Activated CD8-positive, alpha-beta memory T cell treated with anti-CD3 and anti-CD28 coated beads for 24 hours (primary cell): Measurements from ENCODE around the gene RTL3.
"Not testable (repeated sequence)": the region's sequence is repeated elsewhere in the genome, so short reads cannot be mapped to it uniquely, and the experiment has no call there.

Source experiments
- DNase-seq: peaks from one replicate; pipeline ENCODE4 v3.0.0-alpha.2; 2020

RTL3 gene, protein sequence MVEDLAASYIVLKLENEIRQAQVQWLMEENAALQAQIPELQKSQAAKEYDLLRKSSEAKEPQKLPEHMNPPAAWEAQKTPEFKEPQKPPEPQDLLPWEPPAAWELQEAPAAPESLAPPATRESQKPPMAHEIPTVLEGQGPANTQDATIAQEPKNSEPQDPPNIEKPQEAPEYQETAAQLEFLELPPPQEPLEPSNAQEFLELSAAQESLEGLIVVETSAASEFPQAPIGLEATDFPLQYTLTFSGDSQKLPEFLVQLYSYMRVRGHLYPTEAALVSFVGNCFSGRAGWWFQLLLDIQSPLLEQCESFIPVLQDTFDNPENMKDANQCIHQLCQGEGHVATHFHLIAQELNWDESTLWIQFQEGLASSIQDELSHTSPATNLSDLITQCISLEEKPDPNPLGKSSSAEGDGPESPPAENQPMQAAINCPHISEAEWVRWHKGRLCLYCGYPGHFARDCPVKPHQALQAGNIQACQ

DNA sequence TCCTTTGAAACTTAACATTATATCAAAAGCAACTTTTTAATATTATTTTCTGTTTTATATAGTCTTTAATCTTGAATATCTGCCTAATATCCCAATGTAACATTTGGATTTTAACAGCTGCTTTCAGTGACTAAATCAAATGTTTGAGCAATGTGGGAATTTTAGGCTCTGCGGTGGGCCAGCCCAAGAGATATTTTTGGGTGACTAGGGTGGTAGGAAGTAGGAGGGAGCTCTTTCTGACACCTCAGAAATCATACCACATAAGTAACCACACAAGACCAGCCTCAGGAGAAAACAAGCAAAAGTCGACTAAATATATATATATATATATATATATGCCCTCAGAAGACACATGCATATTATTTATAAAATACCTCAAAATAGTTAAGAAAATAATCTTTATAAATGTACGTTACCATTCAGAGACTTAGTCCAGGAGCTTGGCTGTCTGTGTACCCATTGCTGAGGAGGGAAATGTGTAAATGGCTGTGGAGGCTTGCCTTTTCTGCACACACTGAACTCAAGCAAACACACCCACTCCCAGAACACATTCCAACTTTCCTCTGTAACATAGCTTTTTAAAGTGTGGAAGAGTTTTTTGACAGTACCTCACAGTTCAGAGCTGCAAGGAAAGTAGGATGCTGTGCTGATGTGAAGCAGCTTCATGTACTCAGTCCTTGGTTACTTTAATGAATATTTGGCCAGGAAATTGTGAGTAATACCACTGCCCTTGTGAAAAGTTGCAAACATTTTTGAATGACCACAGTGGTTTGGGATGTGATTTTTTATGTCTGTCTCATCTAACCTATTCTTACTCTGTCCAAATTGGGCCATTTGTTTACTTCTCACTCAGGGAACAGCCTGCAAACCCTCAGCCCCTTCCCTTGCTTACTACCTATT lies at the start of gene RTL3:
TSS of gene RTL3 (minus strand) at position 484 of the 900 bp plus-strand sequence. CDS start 908 bp downstream, outside the sequence.
- no peak for DNase-seq

DNA sequence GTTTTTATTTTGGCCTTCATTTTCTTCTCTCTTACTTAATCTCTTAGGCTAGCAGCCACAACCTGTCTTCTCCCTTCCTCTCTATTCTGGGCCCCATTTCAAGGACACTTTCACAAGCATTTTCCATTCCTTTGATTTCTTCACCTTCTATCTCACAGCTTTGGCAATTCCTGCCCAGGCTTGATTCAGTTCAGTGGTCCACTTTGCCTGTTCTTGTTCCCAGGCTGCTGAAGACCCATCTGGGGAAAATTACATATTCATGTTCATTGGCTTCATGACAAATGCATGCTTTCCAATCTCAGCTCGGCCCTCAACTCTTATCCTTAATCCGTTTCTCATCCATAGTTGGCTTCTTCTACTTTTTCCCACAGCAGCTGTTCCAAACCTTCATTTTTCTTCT lies 49.7 kb upstream of the RTL3 start:
- no peak for DNase-seq

DNA sequence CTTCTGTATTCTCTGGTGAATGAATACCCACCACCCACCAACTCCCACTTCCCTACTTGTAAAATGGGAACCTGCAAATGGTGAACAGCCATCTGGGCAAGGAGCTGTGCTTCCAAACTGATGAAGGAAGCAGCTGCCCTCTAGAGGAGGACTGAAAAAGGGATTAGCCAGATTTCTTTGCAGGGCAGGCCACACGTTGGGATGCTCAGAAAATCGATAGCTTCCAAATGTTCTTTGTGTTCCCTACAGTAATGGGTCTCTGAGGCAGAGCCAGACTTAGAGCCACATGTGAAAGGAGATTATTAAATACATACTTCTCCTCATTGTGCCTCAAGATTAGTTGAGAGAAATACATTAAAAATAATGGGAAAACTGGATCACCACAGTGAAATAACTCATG lies 49.1 kb upstream of the RTL3 start:
- no peak for DNase-seq

DNA sequence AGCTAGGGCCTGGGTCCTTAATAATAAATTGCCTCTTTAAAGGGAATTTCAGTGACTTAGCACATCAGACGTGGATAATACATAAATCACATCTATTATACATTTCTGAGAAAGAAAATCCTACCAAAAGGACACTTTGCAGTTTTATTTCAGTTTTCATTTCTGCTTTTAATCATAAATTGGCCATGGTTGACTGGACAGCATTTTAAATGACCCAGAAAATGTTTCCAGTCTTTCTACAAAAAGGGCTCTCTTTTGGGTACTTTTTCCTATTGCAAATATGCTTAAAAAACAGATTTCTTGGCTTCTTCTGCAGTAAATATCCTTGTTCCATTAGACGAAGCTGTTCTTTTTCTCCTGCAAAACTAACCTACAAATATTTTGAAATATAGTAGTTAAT lies 46.9 kb upstream of the RTL3 start:
- no peak for DNase-seq

DNA sequence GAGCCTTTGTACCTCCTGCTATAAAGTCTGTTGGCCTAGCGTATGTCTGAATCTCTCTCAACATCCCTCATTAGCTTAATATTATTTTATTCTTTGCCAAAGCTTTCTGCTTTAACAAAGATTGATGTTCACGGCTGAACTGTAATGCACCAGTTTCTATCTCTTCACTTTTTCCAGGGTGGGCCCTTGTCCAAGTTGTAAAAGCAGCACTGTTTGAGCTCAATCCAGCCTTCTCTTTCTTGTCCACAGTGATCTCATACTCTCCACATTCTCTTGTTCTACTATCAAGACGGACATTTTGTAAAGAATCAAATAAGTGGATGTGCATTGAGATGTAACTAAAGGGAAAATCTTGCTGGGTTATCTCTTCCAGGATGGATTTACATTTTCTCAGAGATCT lies 34.4 kb upstream of the RTL3 start:
- DNase-seq = no peak

DNA sequence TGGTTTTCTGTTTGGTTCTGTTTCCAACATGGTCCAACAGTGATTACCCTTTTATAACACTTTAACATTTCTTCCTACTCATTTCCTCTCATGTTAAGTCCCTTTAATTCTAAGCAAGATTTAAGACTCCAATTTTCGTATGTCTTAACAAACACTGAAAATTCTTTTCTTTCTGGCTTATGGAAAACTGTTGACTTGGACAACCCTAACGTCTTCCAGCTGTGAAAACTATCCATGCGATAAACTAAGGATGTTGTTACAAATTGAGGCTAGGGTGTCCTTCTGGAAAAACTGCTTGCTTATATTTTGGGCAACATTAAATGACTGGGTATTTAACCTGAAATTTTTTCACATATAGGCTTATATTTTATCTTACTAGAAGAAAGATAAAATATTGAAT lies 33.9 kb upstream of the RTL3 start:
- DNase-seq = no peak

DNA sequence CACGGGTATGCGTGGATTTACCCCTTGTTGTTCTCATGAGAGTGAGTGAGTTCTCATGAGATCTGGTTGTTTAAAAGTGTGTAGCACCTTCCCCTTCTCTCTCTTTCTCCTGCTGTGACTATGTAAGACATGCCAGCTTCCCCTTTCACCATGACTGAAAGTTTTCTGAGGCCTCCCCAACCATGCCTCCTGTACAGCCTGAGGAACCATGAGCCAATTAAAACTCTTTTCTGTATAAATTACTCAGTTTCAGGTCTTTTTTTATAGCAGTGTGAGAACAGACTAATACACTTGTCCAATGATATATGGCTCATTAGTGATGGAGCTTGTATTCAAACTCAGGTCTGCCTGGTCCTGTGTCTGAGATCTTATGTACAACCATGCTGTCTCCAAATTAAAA lies 28.5 kb upstream of the RTL3 start:
- no peak for DNase-seq

DNA sequence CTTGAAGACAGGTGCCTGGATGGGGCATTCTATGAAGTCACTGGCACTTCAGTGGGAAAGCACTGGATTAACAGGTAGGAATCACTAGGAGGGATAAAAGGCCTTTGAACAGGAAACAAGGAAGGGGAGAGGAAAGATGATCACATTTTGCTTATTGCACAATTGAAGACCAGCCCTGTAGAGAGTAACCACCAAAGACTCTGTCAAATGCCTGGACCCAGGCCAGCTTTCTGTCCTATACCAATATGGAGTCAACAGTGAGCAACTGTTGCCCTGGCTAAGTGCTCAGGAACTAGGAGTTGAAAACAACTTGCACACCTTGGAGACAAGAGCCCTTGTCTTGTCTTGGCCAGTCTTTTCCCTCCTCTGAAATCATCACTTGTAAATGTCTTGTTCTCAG lies 14.1 kb upstream of the RTL3 start:
- DNase-seq = no peak

DNA sequence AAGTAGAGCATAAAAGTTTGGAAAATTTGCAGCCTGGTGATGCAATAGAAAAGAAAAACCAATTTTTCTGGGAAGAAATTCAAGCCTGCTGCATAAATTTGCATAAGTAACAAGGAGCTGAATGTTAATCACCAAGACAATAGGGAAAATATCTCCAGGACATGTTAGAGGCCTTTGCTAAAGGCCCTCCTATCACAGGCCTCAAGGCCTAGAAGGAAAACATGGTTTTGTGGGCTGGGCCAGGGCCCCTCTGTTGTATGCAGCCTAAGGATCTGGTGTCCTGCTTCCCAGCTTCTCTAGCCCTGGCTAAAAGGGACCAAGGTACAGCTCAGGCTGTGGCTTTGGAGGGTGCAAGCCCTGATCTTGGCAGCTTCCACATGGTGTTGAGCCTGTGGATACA lies 6.2 kb upstream of the RTL3 start:
- DNase-seq = no peak

DNA sequence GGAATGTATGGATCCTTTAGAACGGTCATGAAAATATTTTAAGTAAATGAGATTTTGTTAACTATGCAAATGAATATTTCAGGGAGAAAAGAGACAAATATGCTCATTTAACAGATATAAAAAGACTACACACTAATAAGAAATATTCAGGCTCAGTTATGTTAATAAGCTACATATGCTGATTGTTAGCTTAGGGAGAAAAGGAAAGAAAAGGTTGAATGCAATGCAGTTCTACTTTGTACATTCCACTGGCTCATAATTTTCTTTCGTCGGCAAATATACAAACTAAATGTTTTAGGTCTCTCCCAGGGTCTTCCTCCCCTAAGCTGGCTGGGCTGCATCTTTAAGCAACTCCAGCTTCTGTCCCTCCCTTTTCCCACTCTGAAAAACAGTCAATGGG lies 2.7 kb upstream of the RTL3 start:
- DNase-seq = no peak

DNA sequence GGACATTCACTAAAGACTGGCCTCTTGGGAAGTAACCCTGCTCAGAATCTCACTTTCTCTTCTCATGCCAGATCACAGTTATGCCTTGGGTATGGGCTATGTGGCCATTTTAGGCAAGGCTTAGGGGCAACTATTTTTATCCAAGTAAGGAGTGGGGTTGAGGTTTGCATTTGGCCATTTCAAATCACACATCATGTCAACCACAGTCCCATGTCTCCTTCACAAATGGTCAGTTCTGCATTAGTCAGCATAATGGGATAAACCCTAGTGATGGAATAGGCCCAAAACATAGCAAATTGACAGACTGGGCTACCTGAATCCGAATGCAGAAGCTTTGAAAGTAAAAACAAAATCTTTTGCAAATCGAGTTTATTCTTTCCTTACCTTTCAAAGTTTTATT lies 827 bp upstream of the RTL3 start:
- no peak for DNase-seq

DNA sequence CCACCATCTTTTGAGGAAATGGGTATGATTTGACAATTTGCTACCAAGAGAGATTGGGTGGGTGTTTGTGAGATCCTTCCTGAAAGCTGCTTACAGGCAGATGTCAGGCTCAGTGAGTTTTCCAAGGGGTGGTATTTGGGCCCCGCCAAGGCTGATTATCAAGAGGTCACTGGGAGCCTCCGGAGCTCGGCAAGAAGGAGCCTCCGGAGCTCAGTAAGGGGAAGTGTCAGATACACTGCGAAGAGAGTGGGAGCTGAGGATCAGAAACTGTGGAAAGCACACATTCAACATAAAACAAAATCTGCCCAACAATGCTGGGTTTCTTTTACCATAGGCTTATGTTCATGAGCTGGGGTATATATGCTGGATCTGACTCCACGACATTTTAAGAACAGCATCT lies 714 bp downstream of the RTL3 start:
- DNase-seq = no peak

DNA sequence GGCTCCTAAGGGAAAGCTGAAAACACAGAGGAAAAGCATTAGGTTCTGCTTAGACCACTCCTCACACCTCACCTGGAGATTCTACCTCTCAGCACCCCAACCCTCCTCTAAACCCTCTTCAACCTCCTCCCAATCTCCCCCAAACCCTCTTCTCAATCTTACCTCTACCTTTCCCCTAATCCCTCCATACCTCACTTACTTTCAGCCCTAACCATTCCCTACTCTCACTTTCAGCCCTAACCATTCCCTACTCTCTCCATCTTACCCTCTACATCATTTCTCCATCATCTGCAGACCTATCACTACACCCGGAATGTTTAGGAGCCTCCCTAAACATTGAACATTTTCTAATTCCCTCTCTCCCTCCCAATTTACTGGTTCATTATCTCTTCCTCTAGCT lies 3.5 kb downstream of the RTL3 start:
- DNase-seq = no peak

DNA sequence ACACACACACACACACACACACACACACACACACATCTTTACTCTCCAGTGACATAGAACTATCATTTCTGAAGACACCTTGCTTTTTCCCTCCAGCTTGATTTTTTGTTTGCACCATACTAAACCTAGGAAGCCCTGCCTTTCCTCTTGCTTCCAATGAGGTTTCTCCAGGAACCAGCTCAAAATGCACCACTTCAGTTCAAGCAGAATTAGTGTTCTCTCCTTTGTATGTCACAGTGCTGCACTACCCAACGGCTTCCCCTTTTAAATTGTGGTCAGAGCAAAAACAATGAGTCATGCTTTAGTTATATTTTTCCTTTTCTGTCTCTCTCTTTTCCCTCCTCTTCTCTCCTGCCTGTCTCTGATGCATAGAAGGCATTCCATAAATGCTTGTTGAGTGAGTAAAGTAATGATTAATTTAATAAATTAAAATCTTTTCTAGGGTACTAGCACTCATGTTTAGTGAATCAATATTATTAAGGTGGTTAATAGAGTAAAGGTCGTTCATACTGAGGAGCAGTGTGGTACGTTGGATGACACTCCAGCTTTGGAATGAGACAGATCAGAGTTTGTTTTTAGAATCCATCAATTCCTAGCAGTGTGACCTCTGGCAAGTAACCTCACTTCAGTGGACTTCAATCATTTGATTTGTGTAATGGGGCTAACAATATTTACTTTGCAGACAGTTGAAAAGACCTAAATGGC lies 5.9 kb downstream of the RTL3 start:
- no peak for DNase-seq

DNA sequence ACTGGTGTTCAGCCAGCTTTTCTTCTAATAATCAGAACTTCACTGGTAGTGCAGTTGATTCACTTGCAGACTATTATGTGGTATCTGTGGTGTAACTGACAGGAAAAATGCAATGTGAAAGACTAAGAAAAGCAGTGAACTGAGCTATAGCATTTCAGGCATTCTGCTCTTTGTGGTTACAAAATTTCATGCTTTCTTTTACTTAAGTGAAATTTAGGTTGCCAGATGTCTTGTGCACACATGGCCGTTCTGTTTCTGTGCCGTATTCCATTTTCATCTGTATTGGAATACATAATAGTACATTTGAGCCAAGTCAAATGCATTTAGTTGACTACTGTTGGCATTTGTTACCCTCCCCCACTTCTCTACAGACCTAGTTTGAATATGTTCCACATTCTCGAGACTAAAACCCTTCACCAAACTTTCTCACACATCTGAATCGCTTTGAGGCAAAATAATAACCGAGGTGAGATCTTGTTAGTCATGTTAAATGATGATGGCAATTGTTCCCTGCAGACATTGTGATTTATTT lies 8.2 kb downstream of the RTL3 start:
- DNase-seq = no peak

DNA sequence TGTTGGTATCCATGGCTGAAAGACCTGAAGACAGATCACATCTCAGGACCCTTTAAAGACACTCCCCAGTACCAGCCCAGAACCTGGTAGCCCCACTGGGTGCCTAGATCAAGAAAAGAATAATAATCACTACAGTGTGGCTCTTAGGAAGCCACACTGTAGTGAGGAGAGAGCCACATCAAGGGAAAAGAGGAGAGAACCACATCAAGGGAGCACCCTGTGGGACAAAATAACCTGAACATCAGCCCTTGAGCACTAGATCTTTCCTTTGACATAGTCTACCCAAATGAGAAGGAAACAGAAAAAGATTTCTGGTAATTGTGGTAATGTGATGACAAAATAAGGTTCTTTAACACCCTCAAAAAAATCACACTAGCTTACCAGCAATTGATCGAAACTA lies 15.3 kb downstream of the RTL3 start:
- no peak for DNase-seq

DNA sequence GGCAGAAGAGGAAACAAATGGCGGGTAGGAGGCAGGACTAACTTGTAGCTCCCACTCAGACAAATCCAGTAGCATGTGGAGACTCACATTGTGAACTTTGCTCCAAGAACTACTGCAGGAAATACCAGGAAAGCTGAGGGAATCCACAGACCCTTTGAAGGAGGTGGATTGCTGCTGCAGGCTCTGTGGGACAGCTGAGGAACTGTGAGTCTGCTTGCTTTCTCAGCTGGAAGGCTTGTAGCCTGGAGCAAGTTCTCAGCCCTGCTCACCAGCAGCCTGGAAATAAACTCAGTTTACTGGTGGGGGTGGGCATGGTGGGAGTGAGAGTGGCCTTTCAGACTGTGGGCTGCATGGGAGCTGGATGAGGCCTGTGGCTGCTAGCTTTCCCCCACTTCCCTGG lies 16.0 kb downstream of the RTL3 start:
- DNase-seq = no peak

DNA sequence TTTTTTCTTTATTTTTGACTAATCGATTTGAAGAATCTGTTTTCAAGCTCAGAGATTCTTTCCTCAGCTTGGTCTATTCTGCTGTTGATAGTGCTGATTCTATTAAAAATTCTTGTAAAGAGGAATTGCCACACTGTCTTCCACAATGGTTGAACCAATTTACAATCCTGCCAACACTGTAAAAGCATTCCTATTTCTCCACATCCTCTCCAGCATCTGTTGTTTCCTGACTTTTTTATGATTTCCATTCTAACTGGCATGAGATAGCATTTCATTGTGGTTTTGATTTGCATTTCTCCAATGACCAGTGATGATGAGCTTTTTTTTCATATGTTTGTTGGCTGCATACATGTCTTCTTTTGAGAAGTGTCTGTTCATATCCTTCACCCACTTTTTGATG lies 23.0 kb downstream of the RTL3 start:
- DNase-seq = not testable (repeated sequence)

DNA sequence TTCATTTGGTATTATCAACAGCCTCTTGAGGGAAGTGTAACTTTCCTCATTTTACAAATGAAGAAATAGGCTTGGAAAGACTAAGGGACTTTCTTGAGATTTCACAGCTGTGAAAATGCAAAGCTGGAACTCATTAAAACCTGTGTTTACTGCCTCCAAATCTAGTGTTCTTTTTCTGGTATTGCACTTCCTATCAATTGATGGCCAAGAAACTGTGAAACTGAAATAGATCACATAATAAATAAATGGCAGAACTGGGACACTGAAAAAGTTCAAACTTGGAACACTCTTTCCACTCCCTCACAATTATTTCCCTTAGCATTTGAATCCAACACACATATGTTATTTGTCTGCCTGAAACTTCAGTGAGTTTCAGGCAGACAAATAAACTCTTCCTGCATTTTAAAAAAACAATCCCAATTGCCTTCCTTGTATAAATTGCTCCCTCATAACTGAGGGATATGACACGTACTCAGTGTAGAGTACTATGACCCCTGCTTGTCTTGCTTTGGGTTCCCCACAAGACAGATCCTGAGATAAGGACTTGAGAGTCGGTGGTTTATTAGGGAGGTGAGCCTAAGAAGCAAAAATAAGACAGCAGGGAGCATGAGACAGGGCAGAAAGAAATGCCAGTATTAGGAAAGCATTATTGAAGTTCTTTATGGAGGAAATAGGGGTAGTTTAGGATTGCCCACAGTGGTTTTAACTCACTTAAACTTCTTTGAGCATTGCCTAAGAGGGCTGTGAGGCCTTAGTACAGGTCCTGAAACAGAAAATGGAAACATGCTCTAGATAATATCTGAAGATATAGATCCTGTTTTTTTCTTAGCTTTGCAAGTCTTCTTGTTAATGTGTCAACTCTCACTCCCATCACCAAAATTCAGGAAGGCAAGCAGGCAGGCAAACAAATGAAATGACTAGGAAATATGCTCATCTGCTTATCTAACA lies 33.9 kb downstream of the RTL3 start:
- DNase-seq = no peak

DNA sequence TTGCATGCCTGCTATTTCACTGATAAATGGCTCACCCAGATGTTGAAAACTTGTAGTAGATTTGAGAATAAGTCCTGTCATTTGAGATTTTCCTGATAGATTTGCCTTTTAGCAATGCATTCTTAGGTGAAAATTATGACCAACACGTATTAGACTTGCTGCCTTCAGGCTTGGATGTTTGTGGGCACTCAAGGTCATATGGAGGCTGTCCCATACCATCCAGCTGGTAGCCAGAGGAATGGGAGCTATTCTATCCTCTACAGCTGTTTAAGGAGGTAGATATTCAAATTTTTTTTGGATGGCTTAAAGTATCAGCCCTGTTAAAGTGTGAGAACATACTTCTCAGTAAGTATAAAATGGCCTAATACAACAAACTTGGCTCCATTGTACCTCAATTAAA lies 34.7 kb downstream of the RTL3 start:
- DNase-seq = no peak

DNA sequence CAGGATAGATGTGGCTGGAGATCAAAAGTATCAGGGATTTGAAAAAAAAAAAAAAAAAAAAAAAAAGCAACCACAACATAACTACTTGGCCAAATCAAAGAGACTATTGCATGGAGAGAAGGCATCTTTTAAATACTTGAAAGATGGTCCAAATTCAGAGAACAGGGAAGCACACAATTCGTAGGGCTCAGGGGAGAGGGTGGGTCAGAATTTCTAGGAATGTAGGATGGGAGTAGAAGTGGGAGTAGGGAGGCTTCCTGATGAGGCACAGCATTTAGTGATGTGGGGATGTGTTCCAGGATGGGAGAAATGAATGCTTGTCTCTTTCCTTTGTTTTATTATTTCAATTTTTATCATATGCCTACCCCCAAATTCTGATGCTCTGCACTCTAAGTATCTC lies 36.3 kb downstream of the RTL3 start:
- no peak for DNase-seq

DNA sequence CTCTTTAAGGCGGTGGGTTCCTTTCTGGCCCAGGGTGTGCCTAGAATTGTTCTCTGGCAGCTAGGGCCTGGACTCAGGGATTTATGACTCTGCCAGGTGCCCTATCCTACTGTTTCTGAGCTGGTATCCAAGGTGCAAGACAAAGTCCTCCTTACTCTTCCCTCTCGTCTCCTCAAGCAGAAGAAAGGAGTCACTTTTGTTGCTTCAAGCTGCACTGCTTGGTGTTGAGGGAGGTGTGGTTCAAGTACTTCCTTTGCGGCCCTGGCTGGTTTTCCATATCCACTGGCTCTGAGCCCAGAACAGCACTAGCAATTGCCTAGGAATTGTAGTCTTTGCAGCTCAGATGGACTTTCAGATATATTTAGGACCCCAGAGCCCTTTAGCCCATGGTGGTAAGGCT lies 39.3 kb downstream of the RTL3 start:
- DNase-seq = no peak
